ENCODE data around the gene CELSR3. TPM values are rescaled to one million over a fixed set of nuclear protein-coding genes. Genes with fewer than 3 reads are reported as not detected.
A peak's percentile ranks its signal among the peaks of the same experiment; 100 is the strongest.

Gene CELSR3
- total RNA-seq, 1 experiment from 2014 or later = 7.7 TPM

- BruUV-seq (replicated peaks) = no TSS peak
- intact Hi-C loops (cut with micrococcal nuclease; ENCODE audit: unreplicated experiment) = no loop called here
- Histone ChIP-seq H3K36me3 (ENCODE audit: control insufficient read depth, insufficient read depth, low read length) (no peaks in the 10 kb centered on the region), H3K27ac (ENCODE audit: low read length) (no peak overlapping the region), H3K27me3 (ENCODE audit: control insufficient read depth, insufficient read depth, low read length) (no peaks in the 10 kb centered on the region), H3K4me3 (ENCODE audit: low read depth in 2 of 2, low read length in 2 of 2) (peak overlapping the region in 1 of 2 experiments; percentile 26; a peak in 1 of 4 replicates), H3K9me3 (ENCODE audit: control insufficient read depth, insufficient read depth, low read depth, low read length) (no peaks in the 10 kb centered on the region), H3K4me1 (ENCODE audit: control insufficient read depth, insufficient read depth, low read length) (no peaks in the 10 kb centered on the region)
- DNase-seq (ENCODE audit: low read depth, low spot score) (no peak), ATAC-seq (no peak)
- POLR2A ChIA-PET = no interaction called here
- TF ChIP-seq, protein P1, sequence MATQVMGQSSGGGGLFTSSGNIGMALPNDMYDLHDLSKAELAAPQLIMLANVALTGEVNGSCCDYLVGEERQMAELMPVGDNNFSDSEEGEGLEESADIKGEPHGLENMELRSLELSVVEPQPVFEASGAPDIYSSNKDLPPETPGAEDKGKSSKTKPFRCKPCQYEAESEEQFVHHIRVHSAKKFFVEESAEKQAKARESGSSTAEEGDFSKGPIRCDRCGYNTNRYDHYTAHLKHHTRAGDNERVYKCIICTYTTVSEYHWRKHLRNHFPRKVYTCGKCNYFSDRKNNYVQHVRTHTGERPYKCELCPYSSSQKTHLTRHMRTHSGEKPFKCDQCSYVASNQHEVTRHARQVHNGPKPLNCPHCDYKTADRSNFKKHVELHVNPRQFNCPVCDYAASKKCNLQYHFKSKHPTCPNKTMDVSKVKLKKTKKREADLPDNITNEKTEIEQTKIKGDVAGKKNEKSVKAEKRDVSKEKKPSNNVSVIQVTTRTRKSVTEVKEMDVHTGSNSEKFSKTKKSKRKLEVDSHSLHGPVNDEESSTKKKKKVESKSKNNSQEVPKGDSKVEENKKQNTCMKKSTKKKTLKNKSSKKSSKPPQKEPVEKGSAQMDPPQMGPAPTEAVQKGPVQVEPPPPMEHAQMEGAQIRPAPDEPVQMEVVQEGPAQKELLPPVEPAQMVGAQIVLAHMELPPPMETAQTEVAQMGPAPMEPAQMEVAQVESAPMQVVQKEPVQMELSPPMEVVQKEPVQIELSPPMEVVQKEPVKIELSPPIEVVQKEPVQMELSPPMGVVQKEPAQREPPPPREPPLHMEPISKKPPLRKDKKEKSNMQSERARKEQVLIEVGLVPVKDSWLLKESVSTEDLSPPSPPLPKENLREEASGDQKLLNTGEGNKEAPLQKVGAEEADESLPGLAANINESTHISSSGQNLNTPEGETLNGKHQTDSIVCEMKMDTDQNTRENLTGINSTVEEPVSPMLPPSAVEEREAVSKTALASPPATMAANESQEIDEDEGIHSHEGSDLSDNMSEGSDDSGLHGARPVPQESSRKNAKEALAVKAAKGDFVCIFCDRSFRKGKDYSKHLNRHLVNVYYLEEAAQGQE (IDR thresholded peaks at IDR 0.05; ENCODE audit: insufficient read depth in 1 of 2, low read depth in 2 of 2, low read length in 1 of 2) = peak; percentile 94 to 96
- TF ChIP-seq POLR2AphosphoS5 (IDR thresholded peaks at IDR 0.05; ENCODE audit: low read depth, low read length) (no peak), CTCF (IDR thresholded peaks at IDR 0.05) (no peak), TCF7L2 (IDR thresholded peaks at IDR 0.05; ENCODE audit: low read depth, low read length) (no peak), SIN3A (IDR thresholded peaks at IDR 0.05; ENCODE audit: borderline replicate concordance, insufficient read depth, low read depth, low read length) (no peak)
- in situ Hi-C loops (cut with HindIII; ENCODE audit: low pct_unique_long_range_greater_than_20kb, low sequenced_read_pairs) = no loop called here
- CTCF ChIA-PET = no interaction called here
Observed at GRCh38 chr3:48661501-48662144, 1.1 kb downstream of the CELSR3 start.

GRCh38 chr3:48660800-48661400 lies 1.8 kb downstream of the CELSR3 start:
- ChIA-PET CTCF (no interaction called here), POLR2A (no interaction called here)
- ATAC-seq = no peak
- Histone ChIP-seq H3K36me3 (ENCODE audit: control insufficient read depth, insufficient read depth, low read length) (no peaks in the 10 kb centered on the region), H3K27ac (ENCODE audit: low read length) (no peak overlapping the region), H3K4me3 (ENCODE audit: low read depth in 2 of 2, low read length in 2 of 2) (no peak overlapping the region), H3K27me3 (ENCODE audit: control insufficient read depth, insufficient read depth, low read length) (no peaks in the 10 kb centered on the region), H3K4me1 (ENCODE audit: control insufficient read depth, insufficient read depth, low read length) (no peaks in the 10 kb centered on the region), H3K9me3 (ENCODE audit: control insufficient read depth, insufficient read depth, low read depth, low read length) (no peaks in the 10 kb centered on the region)
- TF ChIP-seq, protein P1 (IDR thresholded peaks at IDR 0.05; ENCODE audit: insufficient read depth in 1 of 2, low read depth in 2 of 2, low read length in 1 of 2) = peak in 1 of 2 experiments; percentile 15; a peak in 1 of 4 replicates
- no peak for TF ChIP-seq CTCF (IDR thresholded peaks at IDR 0.05)
- DNase-seq (ENCODE audit: low read depth, low spot score) = no peak
- no TSS peak for BruUV-seq (replicated peaks)
- in situ Hi-C loops (cut with HindIII; ENCODE audit: low pct_unique_long_range_greater_than_20kb, low sequenced_read_pairs) = no loop called here
- intact Hi-C loops (cut with micrococcal nuclease; ENCODE audit: unreplicated experiment) = no loop called here
